SKM-1 (cell line): ENCODE data around the gene OR6C1.
"Not testable (repeated sequence)": the region's sequence is repeated elsewhere in the genome, so short reads cannot be mapped to it uniquely, and the experiment has no call there.

Experiments used
- DNase-seq: peaks from one replicate; lab custom pipeline; 2025; ENCODE audit not compliant: unreplicated experiment; lab: John Stamatoyannopoulos, UW

Gene OR6C1

GRCh38 chr12:55314043-55314442 is at the start of gene OR6C1:
Gene OR6C1, plus strand, starts transcription at chr12:55314343. Its CDS starts 6,257 bp downstream, at chr12:55320600.
- no peak for DNase-seq

- no peak for DNase-seq
These were observed 33.2 kb upstream of the OR6C1 start for GRCh38 chr12:55280991-55281390.

DNA sequence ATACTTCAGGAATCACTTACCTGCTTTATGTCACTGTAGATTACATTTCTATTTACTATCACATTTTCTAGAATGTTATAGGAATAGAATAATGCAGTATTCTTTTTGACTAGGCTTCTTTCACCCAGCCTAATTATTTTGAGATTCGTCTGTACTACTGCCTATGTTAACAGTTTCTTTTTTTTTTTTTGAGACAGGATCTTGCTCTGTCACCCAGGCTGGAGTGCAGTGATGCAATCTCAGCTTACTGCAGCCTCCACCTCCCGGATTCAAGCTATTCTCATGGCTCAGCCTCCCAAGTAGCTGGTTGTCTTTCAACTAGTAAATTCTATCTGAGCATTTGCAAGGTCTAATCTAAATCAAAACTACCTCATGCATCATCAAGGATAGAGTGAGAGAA is 24.1 kb upstream of the OR6C1 start:
- DNase-seq, result no peak

GRCh38 chr12:55296469-55296868 is 17.7 kb upstream of the OR6C1 start, which contains the start of gene OR6C6:
Gene OR6C6, minus strand, starts transcription at chr12:55296569. Its CDS starts 1,337 bp downstream, at chr12:55295232.
- DNase-seq, result no peak

- no peak for DNase-seq
These were observed 6.1 kb downstream of the OR6C1 start for GRCh38 chr12:55320201-55320600.

DNA sequence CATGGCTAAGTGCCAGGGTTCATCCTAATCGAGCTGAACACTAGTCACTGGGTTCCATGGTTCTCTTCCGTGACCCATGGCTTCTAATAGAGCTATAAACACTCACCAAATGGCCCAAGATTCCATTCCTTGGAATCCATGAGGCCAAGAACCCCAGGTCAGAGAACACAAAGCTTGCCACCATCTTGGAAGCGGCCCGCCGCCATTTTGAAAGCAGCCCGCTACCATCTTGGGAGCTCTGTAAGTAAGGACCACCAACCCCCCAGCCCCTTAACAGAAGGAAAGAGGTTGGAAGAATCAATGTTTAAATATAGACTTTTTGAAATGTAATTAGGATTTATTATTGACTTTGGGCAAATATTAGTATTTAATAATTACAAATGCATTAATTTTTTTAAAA is 11.7 kb downstream of the OR6C1 start:
- DNase-seq, result not testable (repeated sequence)

DNA sequence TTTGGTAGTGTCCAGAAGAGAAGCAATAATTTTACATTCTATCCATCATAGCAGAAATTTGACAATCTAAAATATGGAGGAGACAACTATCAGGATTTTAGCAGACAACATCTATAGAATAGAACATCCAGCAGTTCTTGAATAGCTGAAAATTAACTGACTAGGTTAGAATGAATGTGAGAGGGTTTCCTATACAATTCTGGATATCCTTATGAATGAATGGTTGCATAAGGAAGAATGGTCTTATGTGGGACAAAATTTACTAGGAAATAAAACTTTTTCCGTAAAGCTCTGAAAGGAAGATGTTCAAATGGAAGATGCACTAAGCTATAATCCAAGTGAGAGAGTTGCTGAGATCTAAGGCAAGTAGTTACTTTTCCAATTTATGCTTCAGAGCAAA is 16.3 kb downstream of the OR6C1 start, which contains the start of gene OR6C3:
Gene OR6C3 (plus strand): TSS at position 301 of the 400 bp plus-strand sequence. CDS start 955 bp downstream, outside the sequence.
- DNase-seq, result no peak

GRCh38 chr12:55336002-55336401 is 21.9 kb downstream of the OR6C1 start:
- no peak for DNase-seq

- not testable (repeated sequence) for DNase-seq
These were observed 41.2 kb downstream of the OR6C1 start for GRCh38 chr12:55355338-55355737.

GRCh38 chr12:55362675-55363074 is 48.5 kb downstream of the OR6C1 start, which contains the start of gene OR6C75:
Gene OR6C75, plus strand, starts transcription at chr12:55362975. Its CDS starts 2,136 bp downstream, at chr12:55365111.
- DNase-seq, result no peak

- DNase-seq, result no peak
These were observed 50.9 kb downstream of the OR6C1 start for GRCh38 chr12:55365086-55365485.
